Ishikawa (cell line): Measurements from ENCODE around the gene POLD1.

Experiments
- CEBPB ChIP-seq: IDR thresholded peaks from 2 replicates; pipeline ENCODE4 v1.6.1; 2012
- CREB1 ChIP-seq: IDR thresholded peaks from 2 replicates; pipeline ENCODE4 v1.6.1; 2012; ENCODE audit warnings: low read depth
- EGR1 ChIP-seq: IDR thresholded peaks from 2 replicates; pipeline ENCODE4 v1.6.1; 2012
- EP300 ChIP-seq: IDR thresholded peaks from 2 replicates; pipeline ENCODE4 v1.6.1; 2012; ENCODE audit warnings: borderline replicate concordance
- FOXM1 ChIP-seq: IDR thresholded peaks from 2 replicates; pipeline ENCODE4 v1.6.1; 2012; ENCODE audit warnings: low read depth, borderline replicate concordance
- MAX ChIP-seq: IDR thresholded peaks from 2 replicates; pipeline ENCODE4 v1.6.1; 2012
- NFIC ChIP-seq: IDR thresholded peaks from 2 replicates; pipeline ENCODE4 v1.6.1; 2012
- RAD21 ChIP-seq: IDR thresholded peaks from 2 replicates; pipeline ENCODE4 v1.6.1; 2012; ENCODE audit warnings: low read depth
- REST ChIP-seq: IDR thresholded peaks from 2 replicates; pipeline ENCODE4 v1.6.1; 2012; ENCODE audit warnings: low read depth, mild to moderate bottlenecking
- TAF1 ChIP-seq: IDR thresholded peaks from 2 replicates; pipeline ENCODE4 v1.6.1; 2012; ENCODE audit warnings: low read depth, mild to moderate bottlenecking
- TCF12 ChIP-seq: IDR thresholded peaks from 2 replicates; pipeline ENCODE4 v1.6.1; 2012; ENCODE audit warnings: low read depth
- TEAD4 ChIP-seq: IDR thresholded peaks from 2 replicates; pipeline ENCODE4 v1.6.1; 2012
- YY1 ChIP-seq: IDR thresholded peaks from 2 replicates; pipeline ENCODE4 v1.6.1; 2012; ENCODE audit warnings: low read depth
- ZBTB7A ChIP-seq: IDR thresholded peaks from 2 replicates; pipeline ENCODE4 v1.6.1; 2012; ENCODE audit warnings: low read depth
- TF ChIP-seq, protein P1 (sequence below): IDR thresholded peaks from 2 replicates; pipeline ENCODE4 v1.6.1; 2012

Gene POLD1

GRCh38 chr19:50432221-50433028 lies 48.3 kb downstream of the POLD1 start, which contains the start of gene MYBPC2:
TSS of gene MYBPC2 (plus strand) at chr19:50432892. CDS start at chr19:50432954, 62 bp downstream.
- peak; percentile 33; the same call in 1 of the 2 replicates for TF ChIP-seq TEAD4
- TF ChIP-seq, protein P1, sequence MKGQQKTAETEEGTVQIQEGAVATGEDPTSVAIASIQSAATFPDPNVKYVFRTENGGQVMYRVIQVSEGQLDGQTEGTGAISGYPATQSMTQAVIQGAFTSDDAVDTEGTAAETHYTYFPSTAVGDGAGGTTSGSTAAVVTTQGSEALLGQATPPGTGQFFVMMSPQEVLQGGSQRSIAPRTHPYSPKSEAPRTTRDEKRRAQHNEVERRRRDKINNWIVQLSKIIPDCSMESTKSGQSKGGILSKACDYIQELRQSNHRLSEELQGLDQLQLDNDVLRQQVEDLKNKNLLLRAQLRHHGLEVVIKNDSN = no peak
- no peak for TF ChIP-seq REST
- 0 out of 2 replicates have a peak, but pooled peaks have one; percentile 14 for TF ChIP-seq MAX
- peak; percentile 77 for TF ChIP-seq NFIC
- TF ChIP-seq EP300 = no peak
- no peak; the same call in 1 of the 2 replicates for TF ChIP-seq TAF1
- TF ChIP-seq RAD21 = no peak
- TF ChIP-seq ZBTB7A = peak; percentile 87
- no peak for TF ChIP-seq EGR1
- no peak for TF ChIP-seq FOXM1
- no peak for TF ChIP-seq CEBPB
- no peak for TF ChIP-seq CREB1
- peak; percentile 27; the same call in 1 of the 2 replicates for TF ChIP-seq TCF12
- TF ChIP-seq YY1 = no peak

DNA sequence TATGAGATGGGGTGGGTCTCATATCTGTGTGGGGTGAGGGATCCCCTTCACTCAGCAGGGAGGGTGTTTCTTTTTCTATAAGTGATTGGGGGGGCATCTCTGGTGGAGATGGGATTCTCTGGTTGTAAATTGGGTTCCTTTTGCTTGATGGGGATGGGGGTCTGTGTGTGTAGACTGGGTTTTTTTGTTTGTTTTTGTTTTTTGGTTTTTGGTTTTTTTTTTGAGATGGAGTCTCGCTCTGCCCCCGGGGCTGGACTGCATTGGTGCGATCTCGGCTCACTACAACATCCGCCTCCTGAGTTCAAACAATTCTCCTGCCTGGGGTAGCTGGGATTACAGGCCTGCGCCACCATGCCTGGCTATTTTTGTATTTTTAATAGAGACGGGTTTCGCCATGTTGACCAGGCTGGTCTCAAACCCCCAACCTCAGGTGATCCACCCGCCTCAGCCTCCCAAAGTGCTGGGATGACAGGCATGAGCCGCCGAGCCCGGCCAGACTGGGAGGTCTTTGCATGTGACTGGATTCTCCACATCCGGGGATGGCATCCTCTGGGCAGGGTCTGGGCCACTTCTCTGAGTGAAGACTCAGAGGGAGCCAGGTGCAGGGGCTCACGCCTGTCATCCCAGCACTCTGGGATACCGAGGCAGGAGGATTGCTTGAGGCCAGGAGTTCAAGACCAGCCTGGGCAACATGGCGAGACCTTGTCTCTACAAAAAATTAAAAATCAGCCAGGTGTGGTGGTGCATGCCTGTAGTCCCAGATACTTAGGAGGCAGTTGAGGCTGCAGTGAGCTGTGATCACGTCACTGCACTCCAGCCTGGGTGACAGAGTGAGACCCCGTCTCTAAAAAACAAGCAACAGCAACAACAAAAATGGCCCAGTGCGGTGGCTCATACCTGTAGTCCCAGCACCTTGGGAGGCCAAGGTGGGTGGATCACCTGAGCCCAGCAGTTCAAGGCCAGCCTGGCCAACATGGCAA lies 49.3 kb downstream of the POLD1 start:
- TF ChIP-seq EGR1 (no peak), TCF12 (no peak), ZBTB7A (no peak), REST (no peak), TEAD4 (no peak), FOXM1 (no peak), RAD21 (no peak), EP300 (no peak), YY1 (no peak), NFIC (no peak), CEBPB (no peak), TAF1 (no peak), MAX (no peak), CREB1 (no peak)
- TF ChIP-seq, protein P1 = no peak

GRCh38 chr19:50434525-50434924 lies 50.4 kb downstream of the POLD1 start:
- TF ChIP-seq REST = no peak
- peak; percentile 91 for TF ChIP-seq NFIC
- peak; percentile 36; the same call in 1 of the 2 replicates for TF ChIP-seq EP300
- no peak for TF ChIP-seq YY1
- no peak; the same call in 1 of the 2 replicates for TF ChIP-seq TCF12
- peak; percentile 77; the same call in 1 of the 2 replicates for TF ChIP-seq ZBTB7A
